GM12874 (cell line): Measurements from ENCODE around the gene XNDC1N.

Experiments used
- TF ChIP-seq, protein P1 (sequence below): IDR thresholded peaks from 2 replicates; pipeline ENCODE4 v1.5.1; 2011; ENCODE audit warnings: low read depth, mild to moderate bottlenecking, control low read depth, low read length, moderate library complexity; ENCODE audit not compliant: insufficient read depth

Gene XNDC1N

DNA sequence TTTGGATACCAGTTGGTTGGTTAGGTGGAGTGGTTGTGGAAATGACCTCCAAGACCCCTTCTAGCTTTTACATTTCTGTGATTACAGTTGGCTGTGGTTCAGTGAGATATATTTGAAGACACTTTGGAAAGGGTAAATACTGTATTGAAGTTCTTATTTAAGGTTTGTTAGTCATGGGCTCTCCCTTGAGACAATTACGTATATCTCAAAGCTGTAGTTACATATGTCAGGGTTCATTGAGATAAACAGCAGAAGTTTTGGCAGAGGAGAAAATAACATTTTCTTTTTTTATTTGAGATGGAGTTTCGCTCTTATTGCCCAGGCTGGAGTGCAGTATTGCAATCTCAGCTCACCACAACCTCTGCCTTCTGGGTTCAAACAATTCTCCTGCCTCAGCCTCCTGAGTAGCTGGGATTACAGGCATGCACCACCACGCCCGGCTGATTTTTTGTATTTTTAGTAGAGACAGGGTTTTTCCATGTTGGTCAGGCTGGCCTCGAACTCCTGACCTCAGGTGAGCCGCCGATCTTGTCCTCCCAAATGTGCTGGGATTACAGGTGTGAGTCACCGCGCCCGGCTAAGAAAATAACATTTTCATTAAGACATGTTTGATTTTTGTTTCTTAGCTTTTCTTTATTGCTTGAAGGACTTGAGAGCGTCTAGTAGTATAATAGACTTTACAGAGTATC, 2.3 kb upstream of the XNDC1N start:
- TF ChIP-seq, protein P1, sequence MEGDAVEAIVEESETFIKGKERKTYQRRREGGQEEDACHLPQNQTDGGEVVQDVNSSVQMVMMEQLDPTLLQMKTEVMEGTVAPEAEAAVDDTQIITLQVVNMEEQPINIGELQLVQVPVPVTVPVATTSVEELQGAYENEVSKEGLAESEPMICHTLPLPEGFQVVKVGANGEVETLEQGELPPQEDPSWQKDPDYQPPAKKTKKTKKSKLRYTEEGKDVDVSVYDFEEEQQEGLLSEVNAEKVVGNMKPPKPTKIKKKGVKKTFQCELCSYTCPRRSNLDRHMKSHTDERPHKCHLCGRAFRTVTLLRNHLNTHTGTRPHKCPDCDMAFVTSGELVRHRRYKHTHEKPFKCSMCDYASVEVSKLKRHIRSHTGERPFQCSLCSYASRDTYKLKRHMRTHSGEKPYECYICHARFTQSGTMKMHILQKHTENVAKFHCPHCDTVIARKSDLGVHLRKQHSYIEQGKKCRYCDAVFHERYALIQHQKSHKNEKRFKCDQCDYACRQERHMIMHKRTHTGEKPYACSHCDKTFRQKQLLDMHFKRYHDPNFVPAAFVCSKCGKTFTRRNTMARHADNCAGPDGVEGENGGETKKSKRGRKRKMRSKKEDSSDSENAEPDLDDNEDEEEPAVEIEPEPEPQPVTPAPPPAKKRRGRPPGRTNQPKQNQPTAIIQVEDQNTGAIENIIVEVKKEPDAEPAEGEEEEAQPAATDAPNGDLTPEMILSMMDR = no peak

DNA sequence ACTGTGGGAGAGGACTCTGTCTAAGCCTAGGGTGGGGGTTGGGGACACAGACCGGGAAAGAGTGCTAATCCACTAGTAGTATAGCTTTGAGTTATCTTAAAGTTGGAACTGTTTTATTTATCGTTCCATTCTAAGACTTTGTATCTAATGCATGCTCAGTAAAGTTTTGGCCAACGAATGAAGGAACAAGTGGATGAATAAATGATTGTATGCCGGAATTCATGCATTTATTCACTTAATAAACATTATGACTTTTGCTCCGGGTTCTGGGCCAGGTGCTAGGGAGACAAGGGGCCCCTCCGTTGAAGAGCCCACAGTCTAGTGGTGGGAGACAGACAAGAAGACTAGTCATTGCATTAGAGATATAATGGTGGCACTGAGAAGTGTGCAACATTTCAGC, 1.1 kb upstream of the XNDC1N start:
- TF ChIP-seq, protein P1 = no peak

DNA sequence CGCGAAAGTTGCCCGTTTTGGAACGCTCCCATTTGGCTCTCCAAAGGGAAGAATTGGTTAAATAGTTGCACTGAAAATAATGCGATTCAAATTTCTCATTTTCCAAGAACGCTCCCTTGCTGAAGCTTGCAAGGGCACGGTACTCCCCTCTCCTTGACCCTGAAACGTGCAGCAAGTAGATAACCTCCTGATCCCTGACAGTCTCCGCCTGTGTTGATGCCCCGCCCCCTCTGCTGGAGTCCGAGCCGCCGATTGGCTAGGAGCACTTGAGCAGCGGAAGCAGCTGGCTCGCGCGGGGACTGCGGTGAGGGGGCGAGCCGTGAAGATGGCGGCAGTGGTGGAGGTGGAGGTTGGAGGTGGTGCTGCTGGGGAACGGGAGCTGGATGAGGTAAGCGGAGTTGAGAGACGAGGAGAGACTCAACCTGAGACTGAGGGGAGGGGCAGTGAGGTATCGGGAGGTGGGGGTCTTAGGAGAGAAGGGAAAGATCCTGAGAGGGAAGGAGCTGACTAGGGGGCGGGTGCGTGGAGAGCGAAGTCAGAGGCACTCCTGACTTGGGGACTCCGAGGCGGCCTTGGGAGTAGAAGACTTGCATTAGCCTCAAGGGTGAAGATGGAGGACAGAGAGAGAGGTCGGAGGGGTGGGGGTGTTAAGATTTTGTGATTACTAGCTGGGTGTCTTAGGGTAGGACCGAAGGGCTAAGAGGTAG, 496 bp upstream of the XNDC1N start, which contains the start of gene RNF121:
Gene RNF121 (plus strand): TSS at position 310 of the 707 bp plus-strand sequence. CDS start 16 bp downstream, at position 326.
- TF ChIP-seq, protein P1 = no peak

DNA sequence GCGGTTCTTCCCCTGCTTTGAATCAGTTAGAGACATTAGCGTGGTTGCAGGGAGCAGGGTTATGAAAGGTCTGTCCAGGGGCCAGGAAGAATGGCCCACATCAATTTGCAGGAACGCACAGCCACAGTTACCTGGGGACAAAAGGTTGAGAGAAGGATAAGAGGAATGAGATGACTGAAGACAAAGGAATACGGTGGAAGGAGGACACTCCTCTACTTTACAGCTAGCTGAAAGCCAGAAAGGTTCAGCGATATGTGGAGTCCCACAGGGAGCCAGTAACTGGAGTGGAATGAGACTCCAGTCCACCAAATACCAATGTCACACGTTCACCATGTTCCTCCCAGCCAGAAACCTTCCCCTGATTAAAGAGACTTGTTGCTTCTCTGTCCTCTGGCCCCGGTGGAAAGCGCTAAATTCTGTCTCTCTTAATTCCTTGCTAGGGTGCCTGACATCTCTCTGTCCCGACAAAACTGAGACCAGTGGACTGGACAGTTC, 10.7 kb downstream of the XNDC1N start:
- TF ChIP-seq, protein P1 = no peak

DNA sequence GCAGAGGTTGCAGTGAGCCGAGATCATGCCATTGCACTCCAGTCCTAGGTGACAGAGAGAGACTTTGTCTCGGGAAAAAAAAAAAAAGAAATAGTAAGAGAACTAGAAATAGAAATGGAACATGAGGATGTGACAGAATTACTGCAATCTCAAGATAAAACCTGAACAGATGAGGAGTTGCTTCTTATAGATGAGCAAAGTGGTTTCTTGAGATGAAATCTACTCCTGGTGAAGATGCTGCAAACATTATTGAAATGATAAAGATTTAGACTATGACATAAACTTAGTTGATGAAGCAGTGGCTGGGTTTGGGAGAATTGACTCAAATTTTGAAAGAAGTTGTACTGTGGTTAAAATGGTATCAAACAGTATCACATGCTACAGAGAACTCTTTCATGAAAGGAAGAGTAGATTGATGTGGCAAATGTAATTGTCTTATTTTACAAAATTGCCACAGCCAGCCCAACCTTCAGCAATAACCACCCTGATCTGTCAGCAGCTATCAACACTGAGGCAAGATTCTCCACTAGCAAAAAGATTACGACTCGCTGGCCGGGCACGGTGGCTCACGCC, 13.7 kb downstream of the XNDC1N start:
- TF ChIP-seq, protein P1 = no peak

DNA sequence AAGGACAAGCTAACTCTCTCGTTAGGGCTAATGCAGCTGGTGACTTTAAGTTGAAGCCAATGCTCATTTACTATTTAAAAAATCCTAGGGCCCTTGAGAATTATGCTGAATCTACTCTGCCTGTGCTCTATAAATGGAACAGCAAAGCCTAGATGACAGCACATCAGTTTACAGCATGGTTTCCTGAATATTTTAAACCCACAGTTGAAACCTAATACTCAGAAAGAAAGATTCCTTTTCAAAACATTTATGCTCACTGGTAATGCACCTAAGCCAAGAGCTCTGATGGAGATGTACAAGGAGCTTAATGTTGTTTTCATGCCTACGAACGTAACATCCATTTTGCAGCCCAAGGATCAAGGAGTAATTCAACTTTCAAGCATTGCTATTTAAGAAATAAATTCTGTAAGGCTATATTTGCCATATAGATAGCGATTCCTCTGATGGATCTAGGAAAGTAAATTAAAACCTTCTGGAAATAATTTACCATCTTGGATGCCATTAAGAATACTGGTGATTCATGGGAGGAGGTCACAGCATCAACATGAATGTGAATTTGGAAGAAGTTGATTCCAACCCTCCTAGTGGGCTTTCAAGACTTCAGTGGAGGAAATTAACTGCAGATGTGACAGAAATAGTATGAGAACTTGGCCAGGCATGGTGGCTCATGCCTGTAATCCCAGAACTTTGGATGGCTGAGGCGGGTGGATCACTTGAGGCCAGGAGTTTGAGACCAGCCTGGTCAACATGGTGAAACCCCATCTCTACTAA, 14.5 kb downstream of the XNDC1N start:
- TF ChIP-seq, protein P1 = no peak
